Activated CD4-positive, alpha-beta T cell treated with anti-CD3 and anti-CD28 coated beads, Interleukin-2, amount 50 U/mL, for 4 hours (primary cell): ENCODE data around the gene CLIC3.

ENCODE experiments used
- DNase-seq, 2 experiments: peaks; one replicate each; pipeline ENCODE4 v3.0.0-alpha.2; 2020

Gene CLIC3

GRCh38 chr9:137030538-137031527, 34.5 kb upstream of the CLIC3 start:
- DNase-seq: no peak

GRCh38 chr9:137030006-137030405, 33.6 kb upstream of the CLIC3 start:
- DNase-seq: no peak

DNA sequence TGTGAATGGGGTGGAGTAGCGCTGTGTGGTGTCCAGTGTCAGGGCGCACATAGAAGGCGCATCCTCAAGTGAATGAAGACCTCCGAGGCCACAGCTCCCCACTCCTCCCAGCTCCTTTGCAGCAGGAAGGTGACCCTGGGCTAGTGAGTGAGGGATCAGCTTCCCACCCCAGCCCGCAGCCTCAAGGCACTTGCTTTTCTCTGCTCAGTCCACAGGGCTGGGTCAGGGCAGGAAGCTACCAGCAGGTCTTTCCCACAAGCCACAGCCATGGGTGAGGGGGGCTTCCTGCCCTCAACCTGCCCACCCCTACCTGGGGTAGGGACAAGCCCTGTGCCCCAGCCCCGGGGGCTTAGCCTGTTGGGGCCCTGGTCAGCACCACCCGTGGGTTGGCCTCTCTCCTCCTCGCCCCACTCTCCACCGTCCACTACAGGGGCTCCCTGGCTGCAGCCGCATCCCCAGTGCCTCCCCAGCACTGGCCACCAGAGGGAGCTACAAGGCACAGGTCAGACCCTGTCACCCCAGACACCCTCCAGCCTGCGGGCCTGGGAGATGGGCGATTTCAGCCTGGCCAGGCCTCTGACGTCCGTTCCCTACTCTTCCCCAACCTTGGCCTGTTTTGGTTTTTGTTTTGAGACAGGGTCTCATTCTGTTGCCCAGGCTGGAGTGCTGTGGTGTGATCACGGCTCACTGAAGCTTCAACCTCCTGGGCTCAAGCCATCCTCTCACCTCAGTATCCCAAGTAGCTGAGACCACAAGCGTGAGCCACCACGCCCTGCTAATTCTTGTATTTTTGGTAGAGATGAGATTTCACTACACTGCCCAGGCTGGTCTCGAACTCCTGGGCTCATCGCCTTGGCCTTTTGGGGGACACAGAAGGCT, 32.9 kb upstream of the CLIC3 start:
- peak; percentile 60 to 69 for DNase-seq

DNA sequence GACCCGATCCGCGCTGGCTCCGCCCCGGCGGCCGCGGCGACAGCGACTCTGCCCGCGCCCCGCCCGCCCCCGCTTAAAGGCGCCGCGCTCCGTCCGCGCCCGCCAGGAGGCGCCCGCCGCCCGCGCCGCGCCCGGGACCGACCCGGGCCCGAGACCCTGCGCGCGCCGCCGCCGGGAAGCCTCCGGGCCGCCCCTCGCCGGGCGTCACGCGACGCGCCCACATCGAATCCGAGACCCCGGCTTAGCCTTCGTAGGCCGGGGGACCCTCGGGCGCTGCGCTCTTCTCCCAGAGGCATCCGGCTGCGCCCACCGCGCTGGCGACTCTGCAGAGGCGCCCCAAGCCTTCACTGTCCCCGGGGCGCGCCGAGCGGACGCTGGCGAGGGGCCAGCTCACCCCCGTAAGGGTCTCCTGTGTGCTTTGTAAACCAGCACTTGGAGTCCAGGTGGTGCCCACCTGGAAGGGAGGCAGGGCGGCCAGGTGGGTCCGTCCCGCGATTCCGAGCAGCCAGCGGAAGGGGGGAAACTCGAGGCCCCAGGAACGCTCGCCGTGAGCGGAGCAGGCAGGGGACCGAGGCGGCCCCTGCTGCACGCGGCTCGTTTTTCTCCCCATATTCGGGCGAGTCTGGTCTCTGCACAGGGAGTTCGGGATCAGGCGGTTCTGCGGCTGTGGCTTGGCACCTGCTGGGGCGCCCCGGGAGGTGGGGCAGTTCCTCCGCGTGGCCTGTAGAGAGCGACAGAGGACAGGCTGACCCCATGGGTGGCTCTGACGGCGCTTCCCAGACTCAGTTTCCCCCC, 32.1 kb upstream of the CLIC3 start:
- peak; percentile 52 for DNase-seq

- DNase-seq: no peak
Observed at GRCh38 chr9:137027369-137028262, 31.2 kb upstream of the CLIC3 start, which contains the start of gene ABCA2. Gene ABCA2 (minus strand): TSS chr9:137028237. CDS start chr9:137028140, 97 bp downstream.

GRCh38 chr9:137026828-137027227, 30.5 kb upstream of the CLIC3 start:
- no peak for DNase-seq

DNA sequence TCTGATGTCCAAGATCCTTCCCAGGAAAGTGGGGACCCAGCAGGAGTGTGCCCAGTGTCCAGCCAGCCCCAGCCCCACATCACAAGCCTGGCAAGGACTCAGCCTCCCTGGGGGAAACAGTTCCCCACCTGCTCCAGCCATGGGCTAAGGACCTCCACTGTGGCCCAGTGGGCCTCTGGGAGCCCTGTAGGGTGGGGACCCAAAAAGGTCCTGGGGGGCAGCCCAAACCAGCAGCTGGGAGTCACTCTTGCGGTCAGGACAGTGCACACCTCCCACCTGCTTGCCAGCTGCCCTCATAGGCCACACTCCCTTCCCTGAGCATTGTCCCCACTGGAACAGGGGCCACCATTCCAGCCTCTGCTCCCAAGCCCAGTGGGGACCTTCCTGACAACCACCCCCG, 30.0 kb upstream of the CLIC3 start:
- DNase-seq: no peak

DNA sequence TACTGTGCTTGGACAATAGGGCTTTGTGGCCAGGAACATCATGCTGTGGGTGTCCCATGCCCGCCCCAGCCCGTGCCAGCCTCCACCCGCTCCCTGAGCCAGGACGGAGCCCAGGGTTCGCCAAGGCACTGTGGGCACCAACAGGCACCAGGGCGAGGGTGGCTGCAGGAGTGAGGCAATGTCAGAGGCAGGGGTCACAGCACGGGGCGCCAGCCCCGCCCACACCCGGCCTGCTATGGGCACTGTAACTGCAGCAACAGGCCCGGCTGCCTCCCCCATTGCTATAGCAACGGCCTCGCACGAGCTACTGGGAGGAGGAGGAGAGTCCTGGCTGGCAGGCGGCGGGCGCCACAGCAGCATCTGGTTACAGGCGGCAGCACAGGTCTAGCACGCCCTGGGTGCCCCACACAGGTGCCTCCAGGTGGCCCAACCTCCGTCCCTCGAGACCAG, 29.2 kb upstream of the CLIC3 start:
- no peak for DNase-seq

DNA sequence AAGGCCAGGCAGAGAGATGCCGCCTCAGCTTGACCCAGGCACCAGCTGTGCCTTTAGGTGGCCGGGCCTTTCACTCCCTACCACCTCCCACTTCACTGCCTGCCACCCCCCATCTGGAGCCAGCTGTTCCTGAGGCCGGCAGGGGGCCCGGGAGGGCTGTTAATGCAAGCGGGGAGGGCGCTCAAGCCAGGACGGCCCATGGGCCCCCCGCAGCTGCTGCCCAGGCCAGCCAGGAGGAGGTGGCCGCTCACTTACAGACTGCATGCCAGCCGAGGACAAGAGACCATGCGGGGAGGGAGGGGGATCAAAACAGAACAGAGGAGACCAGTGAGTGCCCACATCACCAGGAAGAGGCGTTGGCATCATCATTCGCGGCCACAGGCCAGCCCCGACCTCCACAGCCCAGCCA, 27.2 kb upstream of the CLIC3 start:
- no peak for DNase-seq

- no peak for DNase-seq
Observed at GRCh38 chr9:137023157-137023556, 26.8 kb upstream of the CLIC3 start.

GRCh38 chr9:137022662-137023008, 26.3 kb upstream of the CLIC3 start:
- no peak for DNase-seq

DNA sequence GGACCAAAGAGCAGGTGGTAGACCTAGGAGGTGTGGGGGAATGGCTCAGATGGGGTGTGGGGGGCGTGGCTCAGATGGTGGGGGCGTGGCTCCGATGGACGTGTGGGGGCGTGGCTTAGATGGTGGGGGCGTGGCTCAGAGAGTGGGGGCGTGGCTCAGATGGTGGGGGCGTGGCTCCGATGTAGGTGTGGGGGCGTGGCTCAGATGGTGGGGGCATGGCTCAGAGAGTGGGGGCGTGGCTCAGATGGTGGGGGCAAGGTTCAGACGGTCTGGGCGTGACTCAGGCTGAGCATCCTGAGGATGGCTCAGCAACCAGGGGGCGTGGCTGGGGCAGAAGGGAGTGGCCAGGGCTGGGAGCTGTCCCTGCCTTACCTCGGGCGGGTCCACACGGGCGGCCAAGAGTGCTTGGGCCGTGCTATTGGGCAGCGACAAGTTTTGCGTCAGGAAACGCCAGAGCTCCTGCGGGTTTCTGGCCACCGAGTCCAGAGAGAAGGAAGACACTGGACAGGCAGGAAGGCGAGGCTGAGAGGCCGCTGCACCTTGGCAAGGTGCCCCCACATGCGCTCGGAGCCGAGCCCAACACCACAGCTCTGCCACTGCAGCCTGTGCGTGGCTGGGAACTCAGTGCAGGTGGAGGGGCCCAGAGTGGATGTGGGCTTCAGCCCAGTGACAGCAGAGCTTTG, 25.8 kb upstream of the CLIC3 start:
- peak; percentile 64 to 71 for DNase-seq

DNA sequence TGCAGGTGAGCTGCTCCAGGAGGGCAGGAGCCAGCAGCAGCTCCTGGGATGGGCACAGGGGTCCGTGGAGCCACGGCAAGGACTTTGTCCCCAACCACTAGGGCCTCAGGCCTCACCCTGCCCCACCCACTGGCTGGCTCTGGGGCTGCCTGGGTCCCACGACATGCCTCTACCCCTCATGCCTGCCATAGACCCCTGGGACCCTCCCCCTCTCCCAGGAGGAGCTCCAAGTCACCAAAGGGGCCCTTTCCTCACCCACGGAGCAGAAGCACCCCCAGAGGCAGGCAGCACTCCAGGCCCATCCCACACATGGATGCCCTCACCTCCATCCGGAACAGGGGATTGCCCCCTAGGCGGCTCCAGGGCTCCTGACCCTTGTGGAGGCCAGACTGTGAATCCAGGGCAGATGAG, 25.2 kb upstream of the CLIC3 start:
- no peak for DNase-seq

GRCh38 chr9:137020771-137021567, 24.6 kb upstream of the CLIC3 start:
- DNase-seq: no peak

GRCh38 chr9:137019891-137020683, 23.7 kb upstream of the CLIC3 start:
- DNase-seq: no peak

- no peak for DNase-seq
Observed at GRCh38 chr9:137018761-137019559, 22.6 kb upstream of the CLIC3 start.

DNA sequence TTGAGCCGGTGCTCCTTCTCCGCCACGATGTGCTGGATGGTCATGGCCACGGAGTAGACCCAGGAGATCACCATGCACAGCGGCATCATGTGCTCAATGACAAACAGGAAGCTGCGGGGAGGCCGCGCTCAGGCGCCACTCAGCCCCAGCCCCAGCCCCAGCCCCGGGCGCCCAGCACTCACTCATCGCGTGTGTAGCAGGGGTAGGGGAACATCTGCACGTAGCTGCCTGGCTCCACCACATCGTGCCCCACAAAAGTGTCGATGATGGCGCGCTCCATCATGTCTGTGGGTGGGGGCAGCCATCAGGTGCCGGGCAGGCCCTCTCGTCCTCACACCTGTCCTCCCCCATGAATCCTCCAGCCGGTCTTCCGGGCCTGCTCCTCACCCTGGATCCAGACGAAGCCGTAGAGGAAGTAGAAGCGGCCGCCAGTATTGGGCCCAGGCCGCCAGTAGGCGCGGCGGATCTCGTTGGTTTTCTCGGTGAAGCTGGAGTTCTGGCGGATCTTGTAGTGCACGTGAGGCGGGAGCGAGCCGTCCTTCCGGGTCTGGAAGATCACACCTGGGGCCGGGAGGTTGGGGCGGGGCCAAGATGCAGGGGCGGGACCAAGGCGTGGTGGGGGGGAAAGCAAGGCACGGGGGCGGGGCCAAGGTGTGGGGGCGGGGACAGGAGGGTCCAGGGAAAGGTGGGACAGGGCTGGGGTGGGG, 21.6 kb upstream of the CLIC3 start:
- DNase-seq: no peak

- no peak for DNase-seq
Observed at GRCh38 chr9:137017071-137017470, 20.7 kb upstream of the CLIC3 start.
